HEK293 (cell line): ENCODE measurements around the gene TCAF1.

Experiments used
- CTCF ChIA-PET: fragments of 350-600 bp; formaldehyde crosslinking; extraction: SDS; loops from one replicate; lab custom pipeline; 2021; ENCODE audit warnings: antibody characterized with exemption; lab: Yijun Ruan, JAX
- POLR2A ChIA-PET: fragments of 300-600 bp; formaldehyde crosslinking; extraction: SDS; loops from one replicate; lab custom pipeline; 2020; ENCODE audit warnings: antibody characterized with exemption, inconsistent platforms; lab: Yijun Ruan, JAX
- H3K27ac ChIP-seq: fragments of 200-500 bp; sonication (Bioruptor generic); 2 replicates; pipeline ENCODE4 v1.5.1; 2014; ENCODE audit warnings: low read depth, low read length, control low read depth, inconsistent platforms; ENCODE audit errors: extremely low read depth
- H3K36me3 ChIP-seq, 2 experiments: fragments of 200-500 bp in 1 of 2; sonication (Bioruptor generic) in 1 of 2; 1 replicate in 1 of 2; 2 replicates in 1 of 2; pipeline ENCODE4 v1.5.1; 2014 to 2017; ENCODE audit warnings: inconsistent platforms in 2 of 2, low read length in 2 of 2; ENCODE audit not compliant: control insufficient read depth in 2 of 2, insufficient read depth in 1 of 2
- H3K4me1 ChIP-seq: fragments of 200-500 bp; sonication (Bioruptor generic); 2 replicates; pipeline ENCODE4 v1.5.1; 2014; ENCODE audit warnings: mild to moderate bottlenecking, low read length, inconsistent platforms; ENCODE audit not compliant: control insufficient read depth, insufficient read depth
- H3K4me3 ChIP-seq: 2 replicates; pipeline ENCODE4 v1.5.1; 2011; ENCODE audit warnings: low read depth, mild to moderate bottlenecking, control low read depth, low read length, moderate library complexity
- H3K9me3 ChIP-seq: fragments of 200-500 bp; sonication (Bioruptor generic); 2 replicates; pipeline ENCODE4 v1.5.1; 2014; ENCODE audit warnings: low read depth, low read length, inconsistent platforms; ENCODE audit not compliant: control insufficient read depth, insufficient read depth
- AEBP2 ChIP-seq: fragments of 450-650 bp; formaldehyde crosslinking; IDR thresholded peaks from 2 replicates; pipeline ENCODE4 v1.5.1; 2016; ENCODE audit warnings: missing biosample characterization, missing genetic modification characterization, borderline replicate concordance
- GFI1B ChIP-seq: fragments of 450-650 bp; formaldehyde crosslinking; IDR thresholded peaks from 2 replicates; pipeline ENCODE4 v1.5.1; 2016; ENCODE audit warnings: missing biosample characterization, missing genetic modification characterization
- HOXA7 ChIP-seq: sonication (generic); formaldehyde crosslinking; IDR thresholded peaks from 2 replicates; pipeline ENCODE4 v1.8.1; 2022; ENCODE audit warnings: missing genetic modification reagents, borderline replicate concordance
- HOXD13 ChIP-seq: sonication (generic); formaldehyde crosslinking; IDR thresholded peaks from 2 replicates; pipeline ENCODE4 v1.8.0; 2022; ENCODE audit warnings: missing genetic modification reagents, borderline replicate concordance
- RBAK ChIP-seq: fragments of 450-650 bp; formaldehyde crosslinking; IDR thresholded peaks from 2 replicates; pipeline ENCODE4 v1.5.1; 2016; ENCODE audit warnings: missing biosample characterization, missing genetic modification characterization
- REPIN1 ChIP-seq: fragments of 450-650 bp; formaldehyde crosslinking; IDR thresholded peaks from 2 replicates; pipeline ENCODE4 v1.5.1; 2017; ENCODE audit warnings: missing biosample characterization, missing genetic modification characterization, low read depth
- TRIM28 ChIP-seq: IDR thresholded peaks from 2 replicates; pipeline ENCODE4 v1.6.1; 2011; ENCODE audit warnings: low read length, control low read depth, borderline replicate concordance
- YY1 ChIP-seq: fragments of 450-650 bp; formaldehyde crosslinking; IDR thresholded peaks from 2 replicates; pipeline ENCODE4 v1.5.1; 2018; ENCODE audit warnings: missing biosample characterization, missing genetic modification characterization
- YY2 ChIP-seq: fragments of 450-650 bp; formaldehyde crosslinking; IDR thresholded peaks from 2 replicates; pipeline ENCODE4 v1.5.1; 2016; ENCODE audit warnings: missing biosample characterization, missing genetic modification characterization
- ZBTB48 ChIP-seq: fragments of 450-650 bp; formaldehyde crosslinking; IDR thresholded peaks from 2 replicates; pipeline ENCODE4 v1.5.1; 2016; ENCODE audit warnings: missing biosample characterization, missing genetic modification characterization
- ZNF174 ChIP-seq: fragments of 450-650 bp; formaldehyde crosslinking; IDR thresholded peaks from 2 replicates; pipeline ENCODE4 v1.5.0; 2017; ENCODE audit warnings: missing biosample characterization, mild to moderate bottlenecking, missing genetic modification characterization
- ZNF221 ChIP-seq: fragments of 450-650 bp; formaldehyde crosslinking; IDR thresholded peaks from 2 replicates; pipeline ENCODE4 v1.5.1; 2017; ENCODE audit warnings: missing biosample characterization, missing genetic modification characterization, borderline replicate concordance
- ZNF223 ChIP-seq: fragments of 450-650 bp; formaldehyde crosslinking; IDR thresholded peaks from 2 replicates; pipeline ENCODE4 v1.5.1; 2016; ENCODE audit warnings: missing biosample characterization, missing genetic modification characterization
- ZNF26 ChIP-seq: fragments of 450-650 bp; formaldehyde crosslinking; IDR thresholded peaks from 2 replicates; pipeline ENCODE4 v1.5.1; 2016; ENCODE audit warnings: missing biosample characterization, missing genetic modification characterization
- ZNF266 ChIP-seq: fragments of 450-650 bp; formaldehyde crosslinking; IDR thresholded peaks from 2 replicates; pipeline ENCODE4 v1.5.1; 2016; ENCODE audit warnings: missing biosample characterization, missing genetic modification characterization, low read depth
- ZNF37A ChIP-seq: fragments of 450-650 bp; IDR thresholded peaks from 2 replicates; pipeline ENCODE4 v1.5.1; 2018; ENCODE audit warnings: missing biosample characterization, missing genetic modification characterization
- ZNF394 ChIP-seq: fragments of 450-650 bp; formaldehyde crosslinking; IDR thresholded peaks from 2 replicates; pipeline ENCODE4 v1.5.1; 2016; ENCODE audit warnings: missing biosample characterization, missing genetic modification characterization, mild to moderate bottlenecking, moderate library complexity, borderline replicate concordance
- ZNF404 ChIP-seq: fragments of 450-650 bp; formaldehyde crosslinking; IDR thresholded peaks from 2 replicates; pipeline ENCODE4 v1.5.1; 2017; ENCODE audit warnings: missing biosample characterization, missing genetic modification characterization
- ZNF549 ChIP-seq: fragments of 450-650 bp; IDR thresholded peaks from 2 replicates; pipeline ENCODE4 v1.5.1; 2018; ENCODE audit warnings: missing biosample characterization, missing genetic modification characterization, mild to moderate bottlenecking, inconsistent platforms, moderate library complexity
- ZNF600 ChIP-seq: fragments of 450-650 bp; formaldehyde crosslinking; IDR thresholded peaks from 2 replicates; pipeline ENCODE4 v1.5.1; 2016; ENCODE audit warnings: missing biosample characterization, missing genetic modification characterization
- ZNF621 ChIP-seq: fragments of 450-650 bp; formaldehyde crosslinking; IDR thresholded peaks from 2 replicates; pipeline ENCODE4 v1.5.1; 2017; ENCODE audit warnings: missing biosample characterization, missing genetic modification characterization
- ZNF624 ChIP-seq: fragments of 450-650 bp; formaldehyde crosslinking; IDR thresholded peaks from 2 replicates; pipeline ENCODE4 v1.5.1; 2017; ENCODE audit warnings: missing biosample characterization, missing genetic modification characterization
- ZNF660 ChIP-seq: fragments of 450-650 bp; IDR thresholded peaks from 2 replicates; pipeline ENCODE4 v1.5.1; 2018; ENCODE audit warnings: missing biosample characterization, mild to moderate bottlenecking, missing genetic modification characterization
- ZNF677 ChIP-seq: fragments of 450-650 bp; IDR thresholded peaks from 2 replicates; pipeline ENCODE4 v1.5.0; 2018; ENCODE audit warnings: missing biosample characterization, mild to moderate bottlenecking, missing genetic modification characterization, moderate library complexity
- TF ChIP-seq, protein P1 (sequence below): fragments of 450-650 bp; formaldehyde crosslinking; IDR thresholded peaks from 2 replicates; pipeline ENCODE4 v1.5.1; 2016; ENCODE audit warnings: missing biosample characterization, missing genetic modification characterization
- TF ChIP-seq, protein P2 (sequence below): fragments of 450-650 bp; formaldehyde crosslinking; IDR thresholded peaks from 2 replicates; pipeline ENCODE4 v1.5.1; 2016; ENCODE audit warnings: missing biosample characterization, missing genetic modification characterization

Gene TCAF1

DNA sequence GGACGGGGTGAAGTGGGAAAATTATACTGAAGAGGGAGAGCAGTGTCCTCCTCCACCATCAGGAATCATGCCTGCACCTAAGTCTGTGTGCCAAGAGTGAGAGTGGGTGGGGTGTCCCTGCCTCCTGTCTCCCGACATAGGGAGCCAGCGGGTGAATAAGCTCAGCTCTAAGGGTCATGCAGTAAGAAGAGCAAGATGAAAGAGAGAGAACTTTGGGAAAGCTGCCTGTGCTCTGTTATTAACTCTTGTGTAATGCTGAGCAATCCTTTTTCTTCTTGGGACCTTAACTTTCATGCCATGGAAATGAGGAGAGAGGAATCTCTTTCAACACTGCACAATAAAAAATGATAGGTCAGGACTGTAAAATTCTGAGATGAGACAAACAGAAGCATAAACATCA is 7.9 kb upstream of the TCAF1 start:
- CTCF ChIA-PET, result no interaction called here
- TF ChIP-seq ZNF624 (tag by site-specific recombination), result no peak
- no peak for TF ChIP-seq ZNF600 (tag by site-specific recombination)
- TF ChIP-seq RBAK, result no peak
- no peak for TF ChIP-seq ZNF404
- TF ChIP-seq GFI1B, result no peak
- TF ChIP-seq ZNF549 (tag by site-specific recombination), result no peak
- no peak for TF ChIP-seq ZNF266 (tag by site-specific recombination)
- TF ChIP-seq, protein P1, sequence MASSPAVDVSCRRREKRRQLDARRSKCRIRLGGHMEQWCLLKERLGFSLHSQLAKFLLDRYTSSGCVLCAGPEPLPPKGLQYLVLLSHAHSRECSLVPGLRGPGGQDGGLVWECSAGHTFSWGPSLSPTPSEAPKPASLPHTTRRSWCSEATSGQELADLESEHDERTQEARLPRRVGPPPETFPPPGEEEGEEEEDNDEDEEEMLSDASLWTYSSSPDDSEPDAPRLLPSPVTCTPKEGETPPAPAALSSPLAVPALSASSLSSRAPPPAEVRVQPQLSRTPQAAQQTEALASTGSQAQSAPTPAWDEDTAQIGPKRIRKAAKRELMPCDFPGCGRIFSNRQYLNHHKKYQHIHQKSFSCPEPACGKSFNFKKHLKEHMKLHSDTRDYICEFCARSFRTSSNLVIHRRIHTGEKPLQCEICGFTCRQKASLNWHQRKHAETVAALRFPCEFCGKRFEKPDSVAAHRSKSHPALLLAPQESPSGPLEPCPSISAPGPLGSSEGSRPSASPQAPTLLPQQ, result no peak
- no peak for TF ChIP-seq ZBTB48 (tag by site-specific recombination)
- TF ChIP-seq ZNF26, result no peak
- TF ChIP-seq ZNF223 (tag by site-specific recombination), result no peak
- TF ChIP-seq YY1 (tag by site-specific recombination), result no peak
- TF ChIP-seq, protein P2, sequence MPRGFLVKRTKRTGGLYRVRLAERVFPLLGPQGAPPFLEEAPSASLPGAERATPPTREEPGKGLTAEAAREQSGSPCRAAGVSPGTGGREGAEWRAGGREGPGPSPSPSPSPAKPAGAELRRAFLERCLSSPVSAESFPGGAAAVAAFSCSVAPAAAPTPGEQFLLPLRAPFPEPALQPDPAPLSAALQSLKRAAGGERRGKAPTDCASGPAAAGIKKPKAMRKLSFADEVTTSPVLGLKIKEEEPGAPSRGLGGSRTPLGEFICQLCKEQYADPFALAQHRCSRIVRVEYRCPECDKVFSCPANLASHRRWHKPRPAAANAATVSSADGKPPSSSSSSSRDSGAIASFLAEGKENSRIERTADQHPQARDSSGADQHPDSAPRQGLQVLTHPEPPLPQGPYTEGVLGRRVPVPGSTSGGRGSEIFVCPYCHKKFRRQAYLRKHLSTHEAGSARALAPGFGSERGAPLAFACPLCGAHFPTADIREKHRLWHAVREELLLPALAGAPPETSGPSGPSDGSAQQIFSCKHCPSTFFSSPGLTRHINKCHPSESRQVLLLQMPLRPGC (tag by site-specific recombination), result no peak
- no peak for TF ChIP-seq ZNF221 (tag by site-specific recombination)
- no peak overlapping the region for H3K27ac ChIP-seq
- no peak overlapping the region for H3K4me3 ChIP-seq
- POLR2A ChIA-PET, result interaction anchor here (2.9 kb wide), 1 partner anchor 8 kb away, joined by 30 read pairs; the partner anchor contains the start of gene TCAF1
- H3K36me3 ChIP-seq, result no peaks in the 10 kb centered on the region
- H3K4me1 ChIP-seq, result no peaks in the 10 kb centered on the region
- H3K9me3 ChIP-seq, result no peaks in the 10 kb centered on the region

DNA sequence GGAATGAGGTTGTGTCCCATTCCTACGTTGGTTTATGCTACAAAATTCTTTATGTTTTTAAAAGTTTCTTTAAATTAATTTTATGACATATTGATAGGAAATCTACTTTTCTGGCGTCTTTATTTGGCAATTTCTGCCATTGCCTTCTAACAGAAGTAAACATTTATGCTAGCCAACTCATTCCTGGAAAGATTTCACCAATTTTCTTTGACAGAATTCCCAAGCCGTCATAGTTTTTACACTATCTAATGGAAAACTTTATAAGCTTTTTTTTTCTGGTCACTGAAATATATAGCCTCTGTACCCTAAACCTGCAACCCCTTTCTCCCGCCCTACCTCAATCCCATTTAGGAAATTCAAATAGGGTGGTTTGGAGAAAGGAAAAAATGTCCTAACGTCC is 6.1 kb upstream of the TCAF1 start:
- Histone ChIP-seq H3K9me3 (no peaks in the 10 kb centered on the region), H3K36me3 (no peaks in the 10 kb centered on the region), H3K4me3 (no peak overlapping the region), H3K27ac (no peak overlapping the region), H3K4me1 (no peaks in the 10 kb centered on the region)
- POLR2A ChIA-PET, result no interaction called here
- TF ChIP-seq ZNF394 (tag by site-specific recombination) (no peak), HOXD13 (CRISPR knock-in tag) (no peak), HOXA7 (CRISPR knock-in tag) (no peak), ZNF266 (tag by site-specific recombination) (no peak), TRIM28 (no peak), YY2 (tag by site-specific recombination) (no peak), ZNF37A (tag by site-specific recombination) (no peak), ZNF174 (no peak), AEBP2 (no peak), ZNF677 (no peak), REPIN1 (no peak), ZNF660 (no peak), ZNF621 (tag by site-specific recombination) (no peak)
- CTCF ChIA-PET, result no interaction called here
